Esophagus squamous epithelium (tissue), 5 donors: ENCODE measurements around the gene SH3PXD2A. TPM values are rescaled to one million over a fixed set of nuclear protein-coding genes. Genes with fewer than 3 reads are reported as not detected.

ENCODE experiments used
- DNase-seq: peaks from one replicate; lab custom pipeline; 2025; lab: John Stamatoyannopoulos, UW
- H3K27ac ChIP-seq, 4 donors: fragments of 200-600 bp; sonication (generic); one replicate each; pipeline ENCODE4 v1.5.1; 2016 to 2019; ENCODE audit warnings: mild to moderate bottlenecking in 1 of 4
- H3K27me3 ChIP-seq, 4 donors: fragments of 200-600 bp; sonication (generic); 1 replicate in 3 of 4; 2 replicates in 1 of 4; pipeline versions ENCODE4 v1.5.1 to v1.6.0; 2017 to 2021; ENCODE audit warnings: antibody characterized with exemption in 1 of 4
- H3K36me3 ChIP-seq, 3 donors: fragments of 200-600 bp; sonication (generic); one replicate each; pipeline ENCODE4 v1.5.1; 2016 to 2019
- H3K4me1 ChIP-seq, 3 donors: fragments of 200-600 bp; sonication (generic); one replicate each; pipeline ENCODE4 v1.5.1; 2017 to 2019
- H3K4me3 ChIP-seq, 4 donors: fragments of 200-600 bp; sonication (generic); 1 replicate in 3 of 4; 2 replicates in 1 of 4; pipeline ENCODE4 v1.5.1; 2016 to 2019; ENCODE audit warnings: mild to moderate bottlenecking in 2 of 4, moderate library complexity in 1 of 4
- H3K9me3 ChIP-seq, 3 donors: fragments of 200-600 bp; sonication (generic); one replicate each; pipeline ENCODE4 v1.5.1; 2016 to 2019
- POLR2A ChIP-seq, 4 donors: fragments of 450-650 bp; IDR thresholded peaks; one replicate each; pipeline ENCODE4 v1.6.1; 2017; ENCODE audit warnings: antibody characterized with exemption in 4 of 4, mild to moderate bottlenecking in 4 of 4, moderate library complexity in 3 of 4
- WGBS, 2 donors: methylation state at CpG; one replicate each; pipeline ENCODE4 v1.1.5; 2018; 5-methylcytosine and 5-hydroxymethylcytosine counted together
- intact Hi-C: fragments of 100-400 bp; cut with DNase I; formaldehyde crosslinking; loops from one replicate; pipeline ENCODE4 v1.15.0; 2022
- total RNA-seq, 4 donors: library from RNA; depleted of rRNA; stranded (reverse); fragments of >200 nt; gene quantifications; one replicate each; pipeline ENCODE4 v1.1.0, GENCODE V29; 2016
- TF ChIP-seq, protein P1 (sequence below), 6 experiments: fragments of 450-650 bp in 4 of 6; fragments of 200-600 bp in 2 of 6; sonication (generic) in 2 of 6; IDR thresholded peaks; one replicate each; pipeline ENCODE4 v1.5.1; 2016 to 2019; ENCODE audit warnings: antibody characterized with exemption in 6 of 6, mild to moderate bottlenecking in 4 of 6, moderate library complexity in 4 of 6
- donor health status: DM: yes; HTN: yes; CAD: no.

SH3PXD2A gene
- total RNA-seq, 4 donors from 2014 or later = 25.1 to 57.8 (median 42.7) TPM

DNA sequence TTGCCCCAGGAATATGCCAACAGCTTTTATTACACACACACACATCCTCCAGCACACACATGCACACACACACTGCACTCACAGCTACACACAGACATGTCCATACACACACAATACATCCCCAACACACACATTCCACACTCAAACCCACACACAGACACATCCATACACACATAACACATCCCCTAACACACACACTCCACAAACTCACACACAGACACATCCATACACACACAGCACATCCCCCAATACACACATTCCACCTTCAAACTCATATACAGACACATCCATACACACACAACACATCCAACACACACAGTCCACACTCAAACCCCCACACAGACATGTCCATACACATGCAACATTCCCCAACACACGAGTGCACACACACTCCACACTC, 19.1 kb downstream of the SH3PXD2A start:
- TF ChIP-seq POLR2A (IDR thresholded peaks at IDR 0.05) = no peak
- TF ChIP-seq, protein P1, sequence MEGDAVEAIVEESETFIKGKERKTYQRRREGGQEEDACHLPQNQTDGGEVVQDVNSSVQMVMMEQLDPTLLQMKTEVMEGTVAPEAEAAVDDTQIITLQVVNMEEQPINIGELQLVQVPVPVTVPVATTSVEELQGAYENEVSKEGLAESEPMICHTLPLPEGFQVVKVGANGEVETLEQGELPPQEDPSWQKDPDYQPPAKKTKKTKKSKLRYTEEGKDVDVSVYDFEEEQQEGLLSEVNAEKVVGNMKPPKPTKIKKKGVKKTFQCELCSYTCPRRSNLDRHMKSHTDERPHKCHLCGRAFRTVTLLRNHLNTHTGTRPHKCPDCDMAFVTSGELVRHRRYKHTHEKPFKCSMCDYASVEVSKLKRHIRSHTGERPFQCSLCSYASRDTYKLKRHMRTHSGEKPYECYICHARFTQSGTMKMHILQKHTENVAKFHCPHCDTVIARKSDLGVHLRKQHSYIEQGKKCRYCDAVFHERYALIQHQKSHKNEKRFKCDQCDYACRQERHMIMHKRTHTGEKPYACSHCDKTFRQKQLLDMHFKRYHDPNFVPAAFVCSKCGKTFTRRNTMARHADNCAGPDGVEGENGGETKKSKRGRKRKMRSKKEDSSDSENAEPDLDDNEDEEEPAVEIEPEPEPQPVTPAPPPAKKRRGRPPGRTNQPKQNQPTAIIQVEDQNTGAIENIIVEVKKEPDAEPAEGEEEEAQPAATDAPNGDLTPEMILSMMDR (IDR thresholded peaks at IDR 0.05) = no peak
- Histone ChIP-seq H3K4me3 (no peak overlapping the region), H3K36me3 (no peaks in the 10 kb centered on the region), H3K9me3 (no peaks in the 10 kb centered on the region), H3K4me1 (peaks cover 31 to 79% (median 51%) of the 10 kb centered on the region in 3 donors), H3K27ac (peak overlapping the region in 1 of 4 donors; percentile 13), H3K27me3 (no peaks in the 10 kb centered on the region)
- intact Hi-C loops = no loop called here
- WGBS, 2 donors = 24 to 63% methylated on average over 1 of the region's 1 CpG
- no peak for DNase-seq

DNA sequence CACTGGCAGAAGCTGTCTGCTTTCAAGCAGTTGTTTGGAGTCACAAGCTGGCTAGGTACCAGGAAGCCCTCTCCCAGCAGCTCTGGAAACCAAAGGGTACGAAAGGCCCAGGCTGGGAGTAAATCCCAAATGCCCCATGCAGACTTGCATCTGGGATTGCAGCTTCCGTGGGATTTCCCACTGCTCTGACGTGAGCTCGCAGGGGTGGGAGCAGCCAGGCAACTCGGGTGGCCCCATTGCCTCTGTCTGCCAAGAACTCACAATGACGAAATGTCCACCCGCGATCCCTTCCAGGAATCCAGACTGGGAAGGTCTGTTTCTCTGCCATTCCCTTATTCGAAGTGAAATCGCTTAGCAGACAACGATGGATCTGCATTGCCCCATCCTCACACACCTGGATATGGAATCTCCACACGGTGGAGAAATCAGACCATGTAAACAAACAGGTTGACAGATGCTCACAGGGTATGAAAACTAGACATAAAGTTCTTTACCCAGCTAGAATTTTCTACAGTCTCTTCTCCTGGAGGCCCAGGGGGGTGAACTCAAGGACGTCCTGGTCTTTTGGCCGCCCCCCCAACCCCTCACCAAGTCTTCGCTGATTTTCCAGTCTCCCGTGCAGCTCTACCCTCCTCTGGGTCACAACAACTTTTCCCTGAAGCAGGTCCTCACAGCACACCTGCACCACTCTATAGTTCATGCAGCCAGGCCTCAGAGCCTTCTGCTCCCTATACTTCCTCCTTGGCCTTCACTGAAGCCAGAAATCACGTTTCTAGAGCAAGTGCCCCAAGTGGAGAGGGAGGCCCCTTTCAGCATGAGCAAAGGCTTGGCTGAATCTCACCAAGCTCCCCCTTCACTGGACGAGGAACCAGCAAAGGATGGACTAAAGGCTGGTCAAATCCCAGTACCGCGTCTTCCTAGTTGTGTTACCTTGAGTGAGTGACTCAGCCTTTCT, 20.0 kb downstream of the SH3PXD2A start:
- Histone ChIP-seq H3K4me3 (no peak overlapping the region), H3K9me3 (no peaks in the 10 kb centered on the region), H3K4me1 (peaks cover 28 to 72% (median 43%) of the 10 kb centered on the region in 3 donors), H3K36me3 (no peaks in the 10 kb centered on the region), H3K27ac (peak overlapping the region in 3 of 4 donors; percentile 15 to 66 (median 50)), H3K27me3 (no peaks in the 10 kb centered on the region)
- DNase-seq = no peak
- TF ChIP-seq, protein P1 (IDR thresholded peaks at IDR 0.05) = no peak
- no peak for TF ChIP-seq POLR2A (IDR thresholded peaks at IDR 0.05)
- 45 to 63% methylated on average over 13 to 17 of the region's 20 CpGs for WGBS, 2 donors
- intact Hi-C loops = no loop called here

DNA sequence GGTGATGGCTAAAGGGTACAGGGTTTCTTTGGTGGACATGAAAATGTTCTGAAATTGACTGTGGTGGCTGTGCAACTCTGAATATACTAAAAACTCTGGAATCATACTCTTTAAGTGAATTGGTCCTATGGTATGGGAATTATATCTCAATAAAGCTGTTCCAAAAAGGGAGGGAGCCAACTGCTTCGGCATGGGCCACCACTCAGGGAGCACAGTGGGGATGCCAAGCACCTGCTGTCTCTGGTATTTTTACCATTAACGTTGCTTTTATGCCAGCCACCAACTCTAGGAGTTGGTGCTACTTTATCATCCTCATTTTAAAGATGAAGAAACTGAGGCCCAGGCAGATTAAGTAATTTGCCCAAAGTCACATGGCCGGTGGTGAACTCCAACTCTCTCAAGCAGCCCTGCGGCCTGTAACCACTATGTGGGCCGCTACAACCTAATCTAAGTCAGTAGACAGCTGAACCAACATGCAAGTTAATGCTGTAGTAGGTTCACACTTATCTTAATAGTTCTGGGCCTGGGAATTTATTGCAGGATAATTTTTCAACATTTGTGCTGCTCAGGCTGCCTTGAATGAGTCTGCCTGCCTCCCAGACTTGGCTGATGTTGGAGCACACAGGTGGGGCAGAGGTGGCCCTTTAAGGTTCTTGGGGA, 20.8 kb downstream of the SH3PXD2A start:
- Histone ChIP-seq H3K4me1 (peaks cover 27 to 72% (median 38%) of the 10 kb centered on the region in 3 donors), H3K36me3 (no peaks in the 10 kb centered on the region), H3K4me3 (no peak overlapping the region), H3K27me3 (no peaks in the 10 kb centered on the region), H3K9me3 (no peaks in the 10 kb centered on the region), H3K27ac (peak overlapping the region in 3 of 4 donors; percentile 50 to 66 (median 62))
- no peak for TF ChIP-seq POLR2A (IDR thresholded peaks at IDR 0.05)
- TF ChIP-seq, protein P1 (IDR thresholded peaks at IDR 0.05) = no peak
- no peak for DNase-seq
- intact Hi-C loops = no loop called here
- 38 to 57% methylated on average over 2 to 5 of the region's 5 CpGs for WGBS, 2 donors

DNA sequence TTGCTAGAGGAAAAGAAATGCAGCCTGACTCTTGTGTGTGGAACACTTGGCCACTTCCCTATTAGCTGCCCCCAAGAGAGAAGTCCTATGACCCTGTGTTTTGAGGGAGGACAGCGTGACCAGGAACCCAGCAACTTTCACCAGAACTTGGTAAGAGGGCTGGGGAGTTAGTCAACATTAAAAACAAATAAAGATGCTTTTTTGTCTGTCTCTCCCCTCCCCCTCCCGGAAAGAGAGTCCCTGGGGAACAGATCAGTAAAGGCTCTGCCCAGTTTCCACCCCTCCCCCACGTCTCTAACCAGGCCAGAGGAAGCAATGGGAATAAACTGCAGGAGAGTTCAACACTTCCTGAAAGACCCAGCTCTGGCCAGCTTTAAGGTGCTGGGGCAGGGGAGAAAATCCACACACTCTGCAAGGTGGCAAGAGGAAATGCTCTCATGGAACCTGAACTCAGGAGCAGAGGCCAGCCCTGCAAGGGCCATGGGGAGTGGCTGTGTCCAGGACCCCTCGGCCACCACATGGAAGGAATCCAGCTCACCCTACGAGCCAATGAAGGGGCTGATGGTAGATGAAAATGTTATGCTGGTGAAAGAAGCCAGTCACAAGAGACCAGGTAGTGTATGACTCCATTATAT, 21.5 kb downstream of the SH3PXD2A start:
- TF ChIP-seq, protein P1 (IDR thresholded peaks at IDR 0.05) = no peak
- no peak for TF ChIP-seq POLR2A (IDR thresholded peaks at IDR 0.05)
- peaks cover 30 to 72% (median 35%) of the 10 kb centered on the region in 3 donors for H3K4me1 ChIP-seq
- 46 to 83% methylated on average over 2 to 5 of the region's 5 CpGs for WGBS, 2 donors
- H3K27ac ChIP-seq = peak overlapping the region in 3 of 4 donors; percentile 13 to 66 (median 62)
- no peaks in the 10 kb centered on the region for H3K36me3 ChIP-seq
- H3K27me3 ChIP-seq = no peaks in the 10 kb centered on the region
- no peak overlapping the region for H3K4me3 ChIP-seq
- no peak for DNase-seq
- no peaks in the 10 kb centered on the region for H3K9me3 ChIP-seq
- intact Hi-C loops = no loop called here
